H1 (cell line): ENCODE data around the gene ZNF2.

Experiments used
- ATF2 ChIP-seq: IDR thresholded peaks from 2 replicates; pipeline ENCODE4 v1.6.1; 2012; ENCODE audit warnings: low read length, inconsistent platforms
- ATF3 ChIP-seq: IDR thresholded peaks from 2 replicates; pipeline ENCODE4 v1.6.1; 2011; ENCODE audit warnings: low read depth, mild to moderate bottlenecking, low read length; ENCODE audit not compliant: insufficient read depth
- CBX5 ChIP-seq: fragments of 300-800, 300-1000 bp; sonication (generic); IDR thresholded peaks from 2 replicates; pipeline ENCODE4 v1.7.1; 2016; ENCODE audit warnings: antibody characterized with exemption, low read length, low read depth
- CEBPB ChIP-seq: IDR thresholded peaks from 2 replicates; pipeline ENCODE4 v1.6.1; 2012; ENCODE audit warnings: low read depth, low read length
- CHD1 ChIP-seq: IDR thresholded peaks from 2 replicates; pipeline ENCODE4 v1.6.1; 2012; ENCODE audit warnings: low read depth, low read length, improper control_type of control experiment
- CTCF ChIP-seq, 3 experiments: IDR thresholded peaks; 1 replicate in 2 of 3; 2 replicates in 1 of 3; pipeline versions ENCODE4 v1.5.1 to v1.6.1; 2011; ENCODE audit warnings: low read length in 3 of 3, mild to moderate bottlenecking in 3 of 3, inconsistent platforms in 2 of 3, low read depth in 1 of 3, moderate library complexity in 1 of 3; ENCODE audit not compliant: insufficient read depth in 1 of 3; ENCODE audit errors: control extremely low read depth in 1 of 3
- EZH2 ChIP-seq: fragments of 200-600 bp; sonication (generic); IDR thresholded peaks from 2 replicates; pipeline ENCODE4 v1.7.1; 2012; ENCODE audit warnings: low read depth, mild to moderate bottlenecking, moderate library complexity, low read length, inconsistent platforms; ENCODE audit not compliant: severe bottlenecking
- POLR2A ChIP-seq, 2 experiments: IDR thresholded peaks; 1 replicate in 1 of 2; 2 replicates in 1 of 2; pipeline ENCODE4 v1.6.1; 2011; ENCODE audit warnings: low read depth in 2 of 2, low read length in 2 of 2, mild to moderate bottlenecking in 2 of 2; ENCODE audit errors: control extremely low read depth in 1 of 2
- POU5F1 ChIP-seq: IDR thresholded peaks from 2 replicates; pipeline ENCODE4 v1.6.1; 2011; ENCODE audit warnings: low read depth, mild to moderate bottlenecking, low read length, moderate library complexity
- TEAD4 ChIP-seq: IDR thresholded peaks from 2 replicates; pipeline ENCODE4 v1.6.1; 2012; ENCODE audit warnings: low read depth, low read length, inconsistent platforms, mixed read lengths
- YY1 ChIP-seq: IDR thresholded peaks from 2 replicates; pipeline ENCODE4 v1.6.1; 2011; ENCODE audit warnings: low read depth, mild to moderate bottlenecking, low read length

- no peak for TF ChIP-seq POU5F1
- TF ChIP-seq ATF3 = no peak
- no peak for TF ChIP-seq EZH2
- TF ChIP-seq CEBPB = 0 out of 2 replicates have a peak, but pooled peaks have one; percentile 2
- TF ChIP-seq CBX5 = no peak
- no peak for TF ChIP-seq TEAD4
- TF ChIP-seq CTCF (IDR thresholded peaks at IDR 0.05; ENCODE audit: control extremely low read depth in 1 of 3, insufficient read depth in 1 of 3, low read depth in 1 of 3, low read length in 3 of 3) = no peak
- TF ChIP-seq YY1 = peak; percentile 86
- TF ChIP-seq CHD1 = no peak
- TF ChIP-seq POLR2A (IDR thresholded peaks at IDR 0.05; ENCODE audit: control extremely low read depth in 1 of 2, low read depth in 2 of 2, low read length in 2 of 2) = peak; percentile 61 to 77
- TF ChIP-seq ATF2 = no peak
These were observed 44.0 kb upstream of the ZNF2 start, which contains the start of gene MRPS5 for GRCh38 chr2:95121407-95122196.
